GM06990 (cell line): ENCODE measurements around the gene KCNIP1.

Source experiments
- DNase-seq: peaks from one replicate; pipeline ENCODE4 v3.0.0-alpha.2; 2011; ENCODE audit not compliant: insufficient read length; ENCODE audit errors: extremely low read depth
- H3K27me3 ChIP-seq: replicated peaks from 2 replicates; pipeline ENCODE4 v1.6.0; 2011; ENCODE audit warnings: low read length; ENCODE audit not compliant: control insufficient read depth, insufficient read depth
- H3K36me3 ChIP-seq: 2 replicates; pipeline ENCODE4 v1.5.1; 2011; ENCODE audit warnings: low read length; ENCODE audit not compliant: control insufficient read depth, insufficient read depth
- H3K4me3 ChIP-seq: replicated peaks from 2 replicates; pipeline ENCODE4 v1.5.1; 2011; ENCODE audit warnings: low read depth, mild to moderate bottlenecking, control low read depth, low read length
- TF ChIP-seq, protein P1 (sequence below): IDR thresholded peaks from 2 replicates; pipeline ENCODE4 v1.5.1; 2011; ENCODE audit warnings: low read length, control low read depth, mild to moderate bottlenecking, inconsistent platforms; ENCODE audit not compliant: insufficient read depth, poor library complexity, severe bottlenecking

KCNIP1 gene

DNA sequence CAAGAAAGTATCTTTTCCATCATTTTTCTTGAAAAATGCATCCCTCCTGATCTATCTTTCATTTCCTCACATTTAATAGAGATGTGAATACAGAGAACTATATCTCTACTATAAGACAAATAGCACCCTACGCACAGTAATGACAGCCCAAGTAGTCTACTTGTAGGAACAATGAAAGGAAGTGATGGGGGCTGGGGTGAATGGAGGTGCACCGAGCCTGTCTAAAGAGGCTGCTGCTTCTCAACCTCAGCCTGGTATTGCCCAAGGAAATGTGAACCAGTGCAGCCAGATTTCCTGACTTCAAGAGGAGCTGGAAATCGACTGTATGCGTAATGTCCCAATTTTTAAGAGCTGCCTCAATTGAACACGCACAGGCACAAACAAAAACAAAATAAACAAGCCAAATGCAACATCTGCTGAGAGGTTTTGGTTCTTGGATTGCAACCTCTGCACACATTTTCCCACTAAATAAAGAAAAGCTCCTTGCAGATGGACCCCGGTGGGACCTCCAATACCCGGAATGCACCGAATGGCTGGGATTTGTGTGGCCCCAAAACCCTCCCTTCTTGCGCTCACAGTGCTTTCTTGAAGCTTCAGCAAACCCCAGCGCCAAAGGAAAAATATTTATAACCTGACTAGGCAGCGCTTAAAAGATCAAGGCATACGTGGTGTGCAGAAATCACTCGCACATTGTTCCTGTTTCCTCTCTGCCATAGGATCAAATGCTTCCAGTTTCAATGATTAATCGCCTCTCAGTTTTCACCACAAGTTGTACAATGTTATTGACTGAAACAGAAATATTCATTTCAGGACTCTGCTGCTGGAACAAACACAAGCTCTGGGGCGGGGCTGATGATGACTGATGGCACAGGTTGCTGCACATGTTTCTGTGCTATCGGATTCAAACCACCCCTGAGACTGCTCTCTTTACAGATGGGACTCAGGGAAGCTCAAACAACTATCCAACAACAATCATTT lies 68.3 kb downstream of the KCNIP1 start:
- H3K27me3 ChIP-seq: peaks cover 4% of the 10 kb centered on the region
- TF ChIP-seq, protein P1, sequence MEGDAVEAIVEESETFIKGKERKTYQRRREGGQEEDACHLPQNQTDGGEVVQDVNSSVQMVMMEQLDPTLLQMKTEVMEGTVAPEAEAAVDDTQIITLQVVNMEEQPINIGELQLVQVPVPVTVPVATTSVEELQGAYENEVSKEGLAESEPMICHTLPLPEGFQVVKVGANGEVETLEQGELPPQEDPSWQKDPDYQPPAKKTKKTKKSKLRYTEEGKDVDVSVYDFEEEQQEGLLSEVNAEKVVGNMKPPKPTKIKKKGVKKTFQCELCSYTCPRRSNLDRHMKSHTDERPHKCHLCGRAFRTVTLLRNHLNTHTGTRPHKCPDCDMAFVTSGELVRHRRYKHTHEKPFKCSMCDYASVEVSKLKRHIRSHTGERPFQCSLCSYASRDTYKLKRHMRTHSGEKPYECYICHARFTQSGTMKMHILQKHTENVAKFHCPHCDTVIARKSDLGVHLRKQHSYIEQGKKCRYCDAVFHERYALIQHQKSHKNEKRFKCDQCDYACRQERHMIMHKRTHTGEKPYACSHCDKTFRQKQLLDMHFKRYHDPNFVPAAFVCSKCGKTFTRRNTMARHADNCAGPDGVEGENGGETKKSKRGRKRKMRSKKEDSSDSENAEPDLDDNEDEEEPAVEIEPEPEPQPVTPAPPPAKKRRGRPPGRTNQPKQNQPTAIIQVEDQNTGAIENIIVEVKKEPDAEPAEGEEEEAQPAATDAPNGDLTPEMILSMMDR: no peak
- DNase-seq: no peak

GRCh38 chr5:170573114-170573513 lies 69.3 kb downstream of the KCNIP1 start:
- Histone ChIP-seq H3K4me3 (no peak overlapping the region), H3K27me3 (peaks cover 2% of the 10 kb centered on the region)

More for the DNA sequence above, 68.3 kb downstream of the KCNIP1 start:
- no peaks in the 10 kb centered on the region for H3K36me3 ChIP-seq
- no peak overlapping the region for H3K4me3 ChIP-seq

GRCh38 chr5:170573660-170574059 lies 69.8 kb downstream of the KCNIP1 start:
- no peak for DNase-seq
- H3K4me3 ChIP-seq: no peak overlapping the region
- H3K36me3 ChIP-seq: no peaks in the 10 kb centered on the region
- peaks cover 4% of the 10 kb centered on the region for H3K27me3 ChIP-seq
- TF ChIP-seq, protein P1: no peak

More at GRCh38 chr5:170573114-170573513, 69.3 kb downstream of the KCNIP1 start:
- no peak for DNase-seq
- no peaks in the 10 kb centered on the region for H3K36me3 ChIP-seq
- TF ChIP-seq, protein P1: no peak

DNA sequence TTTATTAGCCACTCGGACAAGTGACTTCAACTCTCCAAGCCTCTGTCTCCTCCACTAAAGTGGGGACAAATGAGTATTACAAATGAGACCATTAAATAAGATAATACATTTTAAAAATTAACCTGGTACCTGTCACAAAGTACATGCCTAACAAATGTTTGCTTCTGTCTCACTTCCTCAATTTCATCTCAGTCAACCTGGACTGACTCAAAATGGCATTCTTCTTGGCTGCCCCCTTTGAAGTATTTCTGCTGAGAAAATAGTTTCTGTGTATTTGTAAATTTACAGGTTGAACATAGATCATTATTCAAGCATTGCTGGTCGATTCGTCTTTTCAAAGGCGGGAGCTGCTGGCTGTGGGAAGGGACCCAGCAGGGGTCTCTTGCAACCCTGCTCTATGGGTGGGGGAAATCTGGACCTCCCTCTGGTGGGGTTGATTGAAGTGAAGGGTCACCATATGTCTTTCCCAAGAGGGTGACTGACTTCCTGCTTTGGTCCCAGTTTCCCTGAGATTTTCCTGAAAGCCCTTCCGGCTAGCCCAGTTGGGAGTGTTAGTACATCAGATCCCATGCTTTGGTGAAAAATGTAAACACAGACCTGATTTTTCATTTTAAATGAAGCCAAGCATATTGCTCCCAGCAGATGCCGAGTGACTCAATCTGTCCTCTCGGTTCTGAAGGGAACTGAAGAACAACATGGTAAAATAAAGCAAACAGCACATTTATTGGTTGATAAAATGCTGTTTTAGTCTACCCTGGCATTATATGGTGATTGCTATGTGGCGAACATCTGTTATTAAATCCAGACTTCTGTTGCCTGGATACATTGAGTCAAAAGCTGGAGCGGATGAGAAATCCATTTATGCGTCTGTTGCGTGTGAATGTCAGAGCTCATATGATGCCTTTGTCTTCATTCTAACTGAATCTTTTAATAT lies 73.0 kb downstream of the KCNIP1 start:
- no peak for DNase-seq
- Histone ChIP-seq H3K4me3 (no peak overlapping the region), H3K27me3 (peaks cover 4% of the 10 kb centered on the region), H3K36me3 (no peaks in the 10 kb centered on the region)
- TF ChIP-seq, protein P1: no peak

- TF ChIP-seq, protein P1: no peak
- DNase-seq: no peak
- H3K4me3 ChIP-seq: no peak overlapping the region
- peaks cover 3% of the 10 kb centered on the region for H3K27me3 ChIP-seq
- no peaks in the 10 kb centered on the region for H3K36me3 ChIP-seq
These were observed 75.8 kb downstream of the KCNIP1 start for GRCh38 chr5:170579601-170580000.
